ENCODE data around the gene ZCCHC14. TPM values are rescaled to one million over a fixed set of nuclear protein-coding genes. Genes with fewer than 3 reads are reported as not detected.
A peak's percentile ranks its signal among the peaks of the same experiment; 100 is the strongest.

ZCCHC14 gene
- total and polyA plus RNA-seq, 2 of the 13 experiments (the other 11 are each of a cell fraction or from before 2014, with no cell fraction given): 12.4 to 12.5 TPM

- TF ChIP-seq YEATS4 (CRISPR knock-in tag; IDR thresholded peaks at IDR 0.05; ENCODE audit: borderline replicate concordance): no peak
- no peak for TF ChIP-seq ZNF180 (CRISPR knock-in tag; IDR thresholded peaks at IDR 0.05; ENCODE audit: borderline replicate concordance, low read depth)
- 0 out of 2 replicates have a peak, but pooled peaks have one; percentile 41 for TF ChIP-seq ARNTL (CRISPR knock-in tag; IDR thresholded peaks at IDR 0.05)
- TF ChIP-seq, protein P1, sequence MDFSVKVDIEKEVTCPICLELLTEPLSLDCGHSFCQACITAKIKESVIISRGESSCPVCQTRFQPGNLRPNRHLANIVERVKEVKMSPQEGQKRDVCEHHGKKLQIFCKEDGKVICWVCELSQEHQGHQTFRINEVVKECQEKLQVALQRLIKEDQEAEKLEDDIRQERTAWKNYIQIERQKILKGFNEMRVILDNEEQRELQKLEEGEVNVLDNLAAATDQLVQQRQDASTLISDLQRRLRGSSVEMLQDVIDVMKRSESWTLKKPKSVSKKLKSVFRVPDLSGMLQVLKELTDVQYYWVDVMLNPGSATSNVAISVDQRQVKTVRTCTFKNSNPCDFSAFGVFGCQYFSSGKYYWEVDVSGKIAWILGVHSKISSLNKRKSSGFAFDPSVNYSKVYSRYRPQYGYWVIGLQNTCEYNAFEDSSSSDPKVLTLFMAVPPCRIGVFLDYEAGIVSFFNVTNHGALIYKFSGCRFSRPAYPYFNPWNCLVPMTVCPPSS (IDR thresholded peaks at IDR 0.05): no peak
- no peak for TF ChIP-seq RBM22 (optimal IDR thresholded peaks at IDR 0.05; ENCODE audit: low read length)
- no peak for TF ChIP-seq ZBTB4 (CRISPR knock-in tag; IDR thresholded peaks at IDR 0.05; ENCODE audit: borderline replicate concordance)
- no peak for TF ChIP-seq ZNF296 (CRISPR knock-in tag; conservative IDR thresholded peaks at IDR 0.05)
- no peak for TF ChIP-seq POLR2AphosphoS2 (IDR thresholded peaks at IDR 0.05; ENCODE audit: low read depth, low read length)
- TF ChIP-seq ZBTB44 (CRISPR knock-in tag; IDR thresholded peaks at IDR 0.05): no peak
- TF ChIP-seq, protein P2, sequence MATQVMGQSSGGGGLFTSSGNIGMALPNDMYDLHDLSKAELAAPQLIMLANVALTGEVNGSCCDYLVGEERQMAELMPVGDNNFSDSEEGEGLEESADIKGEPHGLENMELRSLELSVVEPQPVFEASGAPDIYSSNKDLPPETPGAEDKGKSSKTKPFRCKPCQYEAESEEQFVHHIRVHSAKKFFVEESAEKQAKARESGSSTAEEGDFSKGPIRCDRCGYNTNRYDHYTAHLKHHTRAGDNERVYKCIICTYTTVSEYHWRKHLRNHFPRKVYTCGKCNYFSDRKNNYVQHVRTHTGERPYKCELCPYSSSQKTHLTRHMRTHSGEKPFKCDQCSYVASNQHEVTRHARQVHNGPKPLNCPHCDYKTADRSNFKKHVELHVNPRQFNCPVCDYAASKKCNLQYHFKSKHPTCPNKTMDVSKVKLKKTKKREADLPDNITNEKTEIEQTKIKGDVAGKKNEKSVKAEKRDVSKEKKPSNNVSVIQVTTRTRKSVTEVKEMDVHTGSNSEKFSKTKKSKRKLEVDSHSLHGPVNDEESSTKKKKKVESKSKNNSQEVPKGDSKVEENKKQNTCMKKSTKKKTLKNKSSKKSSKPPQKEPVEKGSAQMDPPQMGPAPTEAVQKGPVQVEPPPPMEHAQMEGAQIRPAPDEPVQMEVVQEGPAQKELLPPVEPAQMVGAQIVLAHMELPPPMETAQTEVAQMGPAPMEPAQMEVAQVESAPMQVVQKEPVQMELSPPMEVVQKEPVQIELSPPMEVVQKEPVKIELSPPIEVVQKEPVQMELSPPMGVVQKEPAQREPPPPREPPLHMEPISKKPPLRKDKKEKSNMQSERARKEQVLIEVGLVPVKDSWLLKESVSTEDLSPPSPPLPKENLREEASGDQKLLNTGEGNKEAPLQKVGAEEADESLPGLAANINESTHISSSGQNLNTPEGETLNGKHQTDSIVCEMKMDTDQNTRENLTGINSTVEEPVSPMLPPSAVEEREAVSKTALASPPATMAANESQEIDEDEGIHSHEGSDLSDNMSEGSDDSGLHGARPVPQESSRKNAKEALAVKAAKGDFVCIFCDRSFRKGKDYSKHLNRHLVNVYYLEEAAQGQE (IDR thresholded peaks at IDR 0.05; ENCODE audit: borderline replicate concordance in 1 of 2, low read depth in 1 of 2, low read length in 2 of 2): no peak
- TF ChIP-seq TEF (CRISPR knock-in tag; IDR thresholded peaks at IDR 0.05): no peak
- TF ChIP-seq ZNF33B (CRISPR knock-in tag; IDR thresholded peaks at IDR 0.05): peak; percentile 61; the same call in 1 of the 2 replicates
- TF ChIP-seq ZNF660 (CRISPR knock-in tag; IDR thresholded peaks at IDR 0.05; ENCODE audit: borderline replicate concordance, low read depth): no peak
- TF ChIP-seq, protein P3, sequence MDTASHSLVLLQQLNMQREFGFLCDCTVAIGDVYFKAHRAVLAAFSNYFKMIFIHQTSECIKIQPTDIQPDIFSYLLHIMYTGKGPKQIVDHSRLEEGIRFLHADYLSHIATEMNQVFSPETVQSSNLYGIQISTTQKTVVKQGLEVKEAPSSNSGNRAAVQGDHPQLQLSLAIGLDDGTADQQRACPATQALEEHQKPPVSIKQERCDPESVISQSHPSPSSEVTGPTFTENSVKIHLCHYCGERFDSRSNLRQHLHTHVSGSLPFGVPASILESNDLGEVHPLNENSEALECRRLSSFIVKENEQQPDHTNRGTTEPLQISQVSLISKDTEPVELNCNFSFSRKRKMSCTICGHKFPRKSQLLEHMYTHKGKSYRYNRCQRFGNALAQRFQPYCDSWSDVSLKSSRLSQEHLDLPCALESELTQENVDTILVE (CRISPR knock-in tag; IDR thresholded peaks at IDR 0.05): peak; percentile 93
Measured at GRCh38 chr16:87492721-87493607, at the start of gene ZCCHC14 (continued).

All from HepG2 (cell line).